H9 (cell line): Measurements from ENCODE around the gene TENM4. TPM values are rescaled to one million over a fixed set of nuclear protein-coding genes. Genes with fewer than 3 reads are reported as not detected.

Experiments used
- DNase-seq: peaks from one replicate; pipeline ENCODE4 v3.0.0-alpha.2; 2017
- H2AFZ ChIP-seq: one replicate; pipeline ENCODE4 v1.6.1; 2013; ENCODE audit warnings: mild to moderate bottlenecking, low read length, control low read depth, moderate library complexity
- H2AK5ac ChIP-seq: 2 replicates; pipeline ENCODE4 v1.6.1; 2013; ENCODE audit warnings: low read length, control low read depth, mixed read lengths; ENCODE audit not compliant: insufficient read length
- H2BK120ac ChIP-seq: one replicate; pipeline ENCODE4 v1.6.1; 2013; ENCODE audit warnings: low read depth, mild to moderate bottlenecking, low read length, control low read depth, inconsistent platforms; ENCODE audit not compliant: poor library complexity, severe bottlenecking
- H2BK12ac ChIP-seq: 2 replicates; pipeline ENCODE4 v1.6.1; 2013; ENCODE audit warnings: low read length, control low read depth, mixed read lengths, low read depth; ENCODE audit not compliant: insufficient read length
- H2BK15ac ChIP-seq: 2 replicates; pipeline ENCODE4 v1.6.1; 2013; ENCODE audit warnings: low read depth, low read length, control low read depth
- H2BK20ac ChIP-seq: one replicate; pipeline ENCODE4 v1.6.1; 2013; ENCODE audit warnings: low read depth, mild to moderate bottlenecking, low read length, control low read depth, inconsistent platforms; ENCODE audit not compliant: poor library complexity, severe bottlenecking
- H2BK5ac ChIP-seq: 2 replicates; pipeline ENCODE4 v1.6.1; 2013; ENCODE audit warnings: low read length, control low read depth, mixed read lengths; ENCODE audit not compliant: insufficient read length
- H3K14ac ChIP-seq: 2 replicates; pipeline ENCODE4 v1.6.1; 2013; ENCODE audit warnings: low read length, control low read depth; ENCODE audit not compliant: insufficient read depth
- H3K18ac ChIP-seq: 2 replicates; pipeline ENCODE4 v1.6.1; 2013; ENCODE audit warnings: low read depth, mild to moderate bottlenecking, mixed read lengths, low read length, control low read depth; ENCODE audit not compliant: insufficient read length
- H3K23ac ChIP-seq: 2 replicates; pipeline ENCODE4 v1.6.1; 2013; ENCODE audit warnings: low read length, control low read depth, mixed read lengths, low read depth; ENCODE audit not compliant: insufficient read length
- H3K23me2 ChIP-seq: 2 replicates; pipeline ENCODE4 v1.6.1; 2013; ENCODE audit warnings: low read depth, mild to moderate bottlenecking, mixed read lengths, low read length, control low read depth; ENCODE audit not compliant: insufficient read length, poor library complexity, severe bottlenecking
- H3K27ac ChIP-seq: 2 replicates; pipeline ENCODE4 v1.5.1; 2013; ENCODE audit warnings: low read length, control low read depth, mixed read lengths, low read depth; ENCODE audit not compliant: insufficient read length
- H3K27me3 ChIP-seq: 2 replicates; pipeline ENCODE4 v1.6.1; 2013; ENCODE audit warnings: low read length, control low read depth, inconsistent platforms; ENCODE audit not compliant: insufficient read depth
- H3K4ac ChIP-seq: 2 replicates; pipeline ENCODE4 v1.6.1; 2013; ENCODE audit warnings: low read depth, mild to moderate bottlenecking, control low read depth, inconsistent platforms, low read length, moderate library complexity
- H3K4me1 ChIP-seq: 2 replicates; pipeline ENCODE4 v1.6.1; 2013; ENCODE audit warnings: low read length, control low read depth, inconsistent platforms; ENCODE audit not compliant: insufficient read depth
- H3K4me2 ChIP-seq: 2 replicates; pipeline ENCODE4 v1.6.1; 2013; ENCODE audit warnings: low read length, control low read depth, mixed read lengths; ENCODE audit not compliant: insufficient read length, insufficient read depth
- H3K56ac ChIP-seq: 2 replicates; pipeline ENCODE4 v1.6.1; 2013; ENCODE audit warnings: low read depth, mild to moderate bottlenecking, mixed read lengths, low read length, control low read depth; ENCODE audit not compliant: insufficient read length
- H3K79me1 ChIP-seq: 2 replicates; pipeline ENCODE4 v1.6.1; 2013; ENCODE audit warnings: low read depth, mild to moderate bottlenecking, moderate library complexity, low read length, control low read depth, inconsistent platforms; ENCODE audit not compliant: insufficient read depth, poor library complexity, severe bottlenecking
- H3K79me2 ChIP-seq: 2 replicates; pipeline ENCODE4 v1.6.1; 2013; ENCODE audit warnings: low read length, control low read depth, inconsistent platforms; ENCODE audit not compliant: insufficient read depth
- H3K9ac ChIP-seq: 2 replicates; pipeline ENCODE4 v1.6.1; 2013; ENCODE audit warnings: low read length, control low read depth, mixed read lengths; ENCODE audit not compliant: insufficient read length; ENCODE audit errors: extremely low read depth
- H3K9me3 ChIP-seq: one replicate; pipeline ENCODE4 v1.6.1; 2013; ENCODE audit warnings: low read depth, low read length, inconsistent platforms; ENCODE audit not compliant: control insufficient read depth
- H3T11ph ChIP-seq: one replicate; pipeline ENCODE4 v1.6.1; 2013; ENCODE audit warnings: mild to moderate bottlenecking, low read length, control low read depth, inconsistent platforms
- H4K20me1 ChIP-seq: one replicate; pipeline ENCODE4 v1.6.1; 2013; ENCODE audit not compliant: control insufficient read depth, insufficient read length, insufficient read depth
- H4K5ac ChIP-seq: 2 replicates; pipeline ENCODE4 v1.6.1; 2013; ENCODE audit warnings: low read depth, mild to moderate bottlenecking, mixed read lengths, low read length, control low read depth; ENCODE audit not compliant: insufficient read length
- H4K8ac ChIP-seq: replicated peaks from 2 replicates; pipeline ENCODE4 v1.6.1; 2013; ENCODE audit warnings: low read length, control low read depth, mixed read lengths, low read depth; ENCODE audit not compliant: insufficient read length
- H4K91ac ChIP-seq: 2 replicates; pipeline ENCODE4 v1.6.1; 2013; ENCODE audit warnings: low read depth, mild to moderate bottlenecking, moderate library complexity, mixed read lengths, low read length, control low read depth; ENCODE audit not compliant: insufficient read length
- H3K27ac Mint-ChIP-seq, 3 experiments: 2 replicates in 2 of 3; 3 replicates in 1 of 3; pipeline ENCODE4 v1.8.0; 2020 to 2021; ENCODE audit warnings: mixed read lengths in 3 of 3, mild to moderate bottlenecking in 1 of 3, moderate library complexity in 1 of 3
- H3K27me3 Mint-ChIP-seq: 2 replicates; pipeline ENCODE4 v1.8.0; 2021; ENCODE audit warnings: low read depth, mild to moderate bottlenecking, moderate library complexity, mixed read lengths
- H3K36me3 Mint-ChIP-seq, 3 experiments: 2 replicates in 2 of 3; 3 replicates in 1 of 3; pipeline ENCODE4 v1.8.0; 2020 to 2021; ENCODE audit warnings: low read depth in 3 of 3, mixed read lengths in 3 of 3; ENCODE audit not compliant: insufficient read depth in 1 of 3
- H3K4me1 Mint-ChIP-seq, 2 experiments: 2 replicates each; pipeline ENCODE4 v1.8.0; 2020; ENCODE audit warnings: mixed read lengths in 2 of 2
- H3K4me3 Mint-ChIP-seq, 2 experiments: 2 replicates in 1 of 2; 3 replicates in 1 of 2; pipeline ENCODE4 v1.8.0; 2020 to 2021; ENCODE audit warnings: mild to moderate bottlenecking in 2 of 2, mixed read lengths in 2 of 2, moderate library complexity in 1 of 2
- H3K9me3 Mint-ChIP-seq, 2 experiments: 2 replicates in 1 of 2; 3 replicates in 1 of 2; pipeline ENCODE4 v1.8.0; 2020; ENCODE audit warnings: mild to moderate bottlenecking in 2 of 2, mixed read lengths in 2 of 2, moderate library complexity in 1 of 2
- CTCF ChIP-seq: fragments of 200-600 bp; sonication (generic); conservative IDR thresholded peaks from 3 replicates; pipeline ENCODE4 v1.8.0; 2021; ENCODE audit warnings: antibody characterized with exemption, mild to moderate bottlenecking
- whole genome bisulfite sequencing: extraction: QIAGEN DNeasy Blood & Tissue Kit; methylation state at CpG from one replicate; pipeline ENCODE4 v1.1.7; 2013; ENCODE audit warnings: missing lambda C conversion rate, low lambda C conversion rate, mixed read lengths; ENCODE audit not compliant: insufficient read length; ENCODE audit errors: extremely low coverage; 5-methylcytosine and 5-hydroxymethylcytosine counted together
- total RNA-seq: library from RNA; stranded (reverse); gene quantifications from 2 replicates; pipeline ENCODE4 v1.2.1, GENCODE V29; 2021

TENM4 gene
- total RNA-seq, 1 experiment from 2014 or later, result 4.6 TPM

GRCh38 chr11:79201677-79202347 is 239.0 kb downstream of the TENM4 start:
- Histone ChIP-seq H4K5ac (no peak overlapping the region), H2BK5ac (no peak overlapping the region), H3K4me2 (no peak overlapping the region), H3K18ac (no peak overlapping the region), H3K4ac (no peak overlapping the region), H3T11ph (no peak overlapping the region), H3K79me2 (no peaks in the 10 kb centered on the region), H3K9ac (no peak overlapping the region), H3K27me3 (no peaks in the 10 kb centered on the region), H3K14ac (no peak overlapping the region), H2BK12ac (no peak overlapping the region), H4K8ac (no peak overlapping the region), H4K91ac (no peak overlapping the region), H3K23ac (no peak overlapping the region), H3K79me1 (no peaks in the 10 kb centered on the region), H4K20me1 (no peaks in the 10 kb centered on the region), H3K9me3 (no peaks in the 10 kb centered on the region), H2AFZ (no peak overlapping the region), H2BK20ac (no peak overlapping the region), H2AK5ac (no peak overlapping the region), H3K23me2 (no peaks in the 10 kb centered on the region), H2BK120ac (no peak overlapping the region), H3K4me1 (no peaks in the 10 kb centered on the region), H2BK15ac (no peak overlapping the region), H3K27ac (no peak overlapping the region), H3K56ac (no peak overlapping the region)
- Mint-ChIP-seq H3K4me1 (no peaks in the 10 kb centered on the region), H3K36me3 (no peaks in the 10 kb centered on the region), H3K27me3 (peaks cover 2% of the 10 kb centered on the region; the same call in 1 of the 2 replicates), H3K9me3 (no peaks in the 10 kb centered on the region), H3K4me3 (no peak overlapping the region), H3K27ac (no peak overlapping the region)
- WGBS, result no CpG with 5 or more reads among the region's 3 CpGs
- DNase-seq, result no peak
- no peak for TF ChIP-seq CTCF
